MM.1S (cell line): ENCODE data around the gene PLCG1.

Source experiments
- DNase-seq: peaks from one replicate; pipeline ENCODE4 v3.0.0-alpha.2; 2015
- H2AFZ ChIP-seq: fragments of 300-600 bp; sonication (generic); 2 replicates; pipeline ENCODE4 v1.6.0; 2016; ENCODE audit warnings: antibody characterized with exemption, low read length
- H3F3A ChIP-seq: fragments of 300-600 bp; sonication (generic); 2 replicates; pipeline ENCODE4 v1.6.1; 2016; ENCODE audit warnings: mild to moderate bottlenecking, antibody characterized with exemption, low read length, moderate library complexity, mixed read lengths; ENCODE audit not compliant: insufficient read depth
- H3K27ac ChIP-seq: fragments of 300-600 bp; sonication (generic); 2 replicates; pipeline ENCODE4 v1.5.1; 2016; ENCODE audit warnings: mild to moderate bottlenecking, low read length
- H3K27me3 ChIP-seq: fragments of 300-600 bp; sonication (generic); replicated peaks from 2 replicates; pipeline ENCODE4 v1.6.0; 2016; ENCODE audit warnings: low read length; ENCODE audit not compliant: insufficient read depth
- H3K36me3 ChIP-seq: fragments of 300-600 bp; sonication (generic); replicated peaks from 2 replicates; pipeline ENCODE4 v1.6.1; 2016; ENCODE audit warnings: mild to moderate bottlenecking, low read length, mixed read lengths; ENCODE audit not compliant: insufficient read depth
- H3K4me1 ChIP-seq: fragments of 300-600 bp; sonication (generic); 2 replicates; pipeline ENCODE4 v1.6.1; 2016; ENCODE audit warnings: low read length, mixed read lengths
- H3K4me2 ChIP-seq: fragments of 300-600 bp; sonication (generic); 2 replicates; pipeline ENCODE4 v1.6.0; 2016; ENCODE audit warnings: low read depth, low read length
- H3K4me3 ChIP-seq: fragments of 300-600 bp; sonication (generic); 2 replicates; pipeline ENCODE4 v1.5.1; 2016; ENCODE audit warnings: low read length, mixed read lengths
- H3K79me2 ChIP-seq: fragments of 300-600 bp; sonication (generic); 2 replicates; pipeline ENCODE4 v1.6.1; 2016; ENCODE audit warnings: mixed run types, low read length, mixed read lengths
- H3K9ac ChIP-seq: fragments of 300-600 bp; sonication (generic); 2 replicates; pipeline ENCODE4 v1.6.1; 2016; ENCODE audit warnings: low read length, mixed read lengths
- H3K9me2 ChIP-seq: fragments of 300-600 bp; sonication (generic); replicated peaks from 2 replicates; pipeline ENCODE4 v1.6.1; 2016; ENCODE audit warnings: mild to moderate bottlenecking, low read length, mixed read lengths; ENCODE audit not compliant: insufficient read depth
- H3K9me3 ChIP-seq: fragments of 300-600 bp; sonication (generic); replicated peaks from 2 replicates; pipeline ENCODE4 v1.6.1; 2016; ENCODE audit warnings: mild to moderate bottlenecking, low read length, mixed read lengths; ENCODE audit not compliant: insufficient read depth
- H4K20me1 ChIP-seq: fragments of 300-600 bp; sonication (generic); 2 replicates; pipeline ENCODE4 v1.6.1; 2016; ENCODE audit warnings: mild to moderate bottlenecking, low read length, moderate library complexity, mixed read lengths; ENCODE audit not compliant: insufficient read depth
- EZH2 ChIP-seq: fragments of 300-600 bp; sonication (generic); optimal IDR thresholded peaks from 2 replicates; pipeline ENCODE3; 2017; ENCODE audit warnings: low read depth, mild to moderate bottlenecking, antibody characterized with exemption, low read length, mixed read lengths
- EZH2phosphoT487 ChIP-seq: fragments of 300-600 bp; sonication (generic); IDR thresholded peaks from 2 replicates; pipeline ENCODE4 v1.6.1; 2018; ENCODE audit warnings: antibody characterized with exemption, low read length
- TF ChIP-seq, protein P1 (sequence below): fragments of 300-600 bp; sonication (generic); IDR thresholded peaks from 2 replicates; pipeline ENCODE4 v1.5.1; 2016; ENCODE audit warnings: antibody characterized with exemption, low read length, mixed read lengths

PLCG1 gene

DNA sequence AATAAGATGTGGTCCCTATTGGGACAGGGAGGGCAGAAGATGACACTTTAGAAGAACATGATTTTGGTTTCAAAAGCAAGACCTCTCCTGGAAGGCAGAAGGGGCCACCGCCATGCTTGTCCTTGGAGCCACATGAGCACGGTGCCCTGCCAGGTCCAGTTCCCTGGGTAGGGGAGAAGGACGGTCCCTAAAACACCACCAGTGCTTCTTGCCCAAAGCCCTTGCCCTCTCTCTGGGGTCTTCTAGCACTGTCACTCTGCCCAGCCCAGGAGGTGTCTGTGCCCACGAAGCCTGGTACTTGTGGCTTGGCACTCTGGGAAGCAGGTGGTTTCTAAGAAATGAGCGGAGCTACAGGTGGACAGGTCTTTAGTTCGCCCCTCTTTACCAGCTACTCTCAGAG lies 46.0 kb downstream of the PLCG1 start:
- Histone ChIP-seq H3K36me3 (no peaks in the 10 kb centered on the region), H3K4me2 (no peak overlapping the region), H3K9me3 (no peaks in the 10 kb centered on the region), H3K79me2 (no peaks in the 10 kb centered on the region), H3K4me1 (no peaks in the 10 kb centered on the region), H3K9me2 (no peaks in the 10 kb centered on the region), H3K27ac (no peak overlapping the region), H3K4me3 (no peak overlapping the region), H3K9ac (no peak overlapping the region), H3K27me3 (no peaks in the 10 kb centered on the region), H3F3A (no peaks in the 10 kb centered on the region), H4K20me1 (no peaks in the 10 kb centered on the region), H2AFZ (no peak overlapping the region)
- no peak for DNase-seq
- TF ChIP-seq EZH2phosphoT487 (no peak), EZH2 (no peak)
- TF ChIP-seq, protein P1, sequence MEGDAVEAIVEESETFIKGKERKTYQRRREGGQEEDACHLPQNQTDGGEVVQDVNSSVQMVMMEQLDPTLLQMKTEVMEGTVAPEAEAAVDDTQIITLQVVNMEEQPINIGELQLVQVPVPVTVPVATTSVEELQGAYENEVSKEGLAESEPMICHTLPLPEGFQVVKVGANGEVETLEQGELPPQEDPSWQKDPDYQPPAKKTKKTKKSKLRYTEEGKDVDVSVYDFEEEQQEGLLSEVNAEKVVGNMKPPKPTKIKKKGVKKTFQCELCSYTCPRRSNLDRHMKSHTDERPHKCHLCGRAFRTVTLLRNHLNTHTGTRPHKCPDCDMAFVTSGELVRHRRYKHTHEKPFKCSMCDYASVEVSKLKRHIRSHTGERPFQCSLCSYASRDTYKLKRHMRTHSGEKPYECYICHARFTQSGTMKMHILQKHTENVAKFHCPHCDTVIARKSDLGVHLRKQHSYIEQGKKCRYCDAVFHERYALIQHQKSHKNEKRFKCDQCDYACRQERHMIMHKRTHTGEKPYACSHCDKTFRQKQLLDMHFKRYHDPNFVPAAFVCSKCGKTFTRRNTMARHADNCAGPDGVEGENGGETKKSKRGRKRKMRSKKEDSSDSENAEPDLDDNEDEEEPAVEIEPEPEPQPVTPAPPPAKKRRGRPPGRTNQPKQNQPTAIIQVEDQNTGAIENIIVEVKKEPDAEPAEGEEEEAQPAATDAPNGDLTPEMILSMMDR = no peak

DNA sequence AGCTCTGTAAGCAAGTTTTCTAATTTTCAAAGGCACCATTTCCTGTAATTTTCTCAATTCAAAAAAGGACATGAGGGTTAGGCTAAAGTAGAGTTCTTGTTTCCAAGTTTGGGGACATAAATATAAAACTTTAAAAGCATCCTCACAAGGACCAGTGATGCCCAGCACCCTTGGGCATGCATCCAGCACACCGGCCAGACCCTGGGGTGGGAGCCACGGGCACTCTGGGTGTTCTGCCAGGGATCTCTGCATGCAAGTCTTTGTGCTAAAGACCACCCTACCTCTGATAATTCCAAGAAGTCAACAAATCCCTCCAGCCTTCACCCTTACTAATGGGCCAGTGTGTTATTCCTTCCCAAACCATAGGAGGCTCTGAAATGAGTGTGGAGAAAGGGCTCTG lies 46.5 kb downstream of the PLCG1 start:
- Histone ChIP-seq H3K4me2 (no peak overlapping the region), H2AFZ (no peak overlapping the region), H3K4me1 (no peaks in the 10 kb centered on the region), H3K36me3 (no peaks in the 10 kb centered on the region), H3K4me3 (no peak overlapping the region), H3K9me3 (no peaks in the 10 kb centered on the region), H3K27ac (no peak overlapping the region), H3K9me2 (no peaks in the 10 kb centered on the region), H3F3A (no peaks in the 10 kb centered on the region), H3K27me3 (no peaks in the 10 kb centered on the region), H3K79me2 (no peaks in the 10 kb centered on the region), H4K20me1 (no peaks in the 10 kb centered on the region), H3K9ac (no peak overlapping the region)
- DNase-seq = no peak
- no peak for TF ChIP-seq EZH2phosphoT487
- no peak for TF ChIP-seq EZH2
- TF ChIP-seq, protein P1 = no peak

DNA sequence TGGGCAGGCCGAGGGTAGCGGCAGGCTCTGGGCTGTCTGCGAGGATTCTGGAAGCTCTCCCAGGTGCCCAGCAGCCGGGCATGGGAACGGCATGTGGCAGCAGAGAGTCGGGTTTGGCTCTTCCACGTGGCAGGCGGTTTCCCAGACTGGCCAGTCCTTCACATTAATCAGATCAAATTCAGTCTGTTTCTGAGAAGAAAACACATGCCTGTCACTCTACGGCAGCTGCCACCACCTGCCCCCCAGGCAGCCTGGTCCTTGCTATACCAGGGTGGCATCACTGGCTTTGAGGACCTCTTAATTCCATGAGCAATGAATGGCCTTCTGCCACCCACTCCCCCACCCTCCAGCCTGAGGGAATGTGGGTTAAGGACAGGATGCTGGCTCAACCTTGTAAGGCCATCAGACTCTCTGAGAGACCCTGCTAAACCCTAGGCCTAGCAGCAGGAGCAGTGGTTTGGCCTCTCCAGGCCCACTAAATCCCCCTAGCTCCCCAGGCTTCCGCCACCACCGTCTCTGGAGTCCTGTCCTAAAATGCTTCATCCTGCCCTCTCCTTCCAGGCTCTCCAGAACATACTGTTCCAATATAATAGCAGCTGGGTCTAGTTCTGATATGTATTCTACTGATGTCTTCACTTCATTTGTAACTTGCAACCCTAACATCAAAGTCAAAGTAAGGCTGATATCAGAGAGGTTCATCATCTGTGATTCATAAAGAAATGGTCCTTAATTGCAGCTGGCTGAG lies 47.8 kb downstream of the PLCG1 start:
- H2AFZ ChIP-seq = no peak overlapping the region
- DNase-seq = no peak
- TF ChIP-seq, protein P1 = no peak
- TF ChIP-seq EZH2phosphoT487 = no peak
- no peak for TF ChIP-seq EZH2
- no peaks in the 10 kb centered on the region for H3K4me1 ChIP-seq
- no peaks in the 10 kb centered on the region for H3F3A ChIP-seq
- no peak overlapping the region for H3K9ac ChIP-seq
- H3K27ac ChIP-seq = no peak overlapping the region
- H3K9me2 ChIP-seq = no peaks in the 10 kb centered on the region
- no peak overlapping the region for H3K4me2 ChIP-seq
- H4K20me1 ChIP-seq = no peaks in the 10 kb centered on the region
- H3K36me3 ChIP-seq = no peaks in the 10 kb centered on the region
- no peaks in the 10 kb centered on the region for H3K9me3 ChIP-seq
- no peak overlapping the region for H3K4me3 ChIP-seq
- H3K79me2 ChIP-seq = no peaks in the 10 kb centered on the region
- no peaks in the 10 kb centered on the region for H3K27me3 ChIP-seq
